ENCODE data around the gene PRR29.
A peak's percentile ranks its signal among the peaks of the same experiment; 100 is the strongest.

Gene PRR29

GRCh38 chr17:63998050-63998720 lies at the start of gene PRR29:
Gene PRR29, plus strand, starts transcription at chr17:63998351. Its CDS starts 14 bp downstream, at chr17:63998365.
- peak in 29 of 51 donors; percentile 7 to 62 (median 36) for DNase-seq

GRCh38 chr17:63948521-63948920 lies 49.6 kb upstream of the PRR29 start:
- no peak for DNase-seq

GRCh38 chr17:63949576-63950250 lies 48.4 kb upstream of the PRR29 start:
- DNase-seq, result no peak

GRCh38 chr17:63950940-63951907 lies 46.9 kb upstream of the PRR29 start:
- DNase-seq, result peak in 1 of 51 donors; percentile 7

GRCh38 chr17:63954402-63955063 lies 43.6 kb upstream of the PRR29 start:
- no peak for DNase-seq

- DNase-seq, result no peak
Observed at GRCh38 chr17:63955232-63955631, 42.9 kb upstream of the PRR29 start.

GRCh38 chr17:63955791-63956190 lies 42.4 kb upstream of the PRR29 start:
- DNase-seq, result no peak

GRCh38 chr17:63956296-63956920 lies 41.7 kb upstream of the PRR29 start:
- no peak for DNase-seq

GRCh38 chr17:63960006-63960405 lies 38.1 kb upstream of the PRR29 start:
- DNase-seq, result no peak

GRCh38 chr17:63960430-63960829 lies 37.7 kb upstream of the PRR29 start:
- DNase-seq, result no peak

GRCh38 chr17:63961355-63962212 lies 36.6 kb upstream of the PRR29 start:
- peak in 2 of 51 donors; percentile 29 to 64 for DNase-seq

- no peak for DNase-seq
Observed at GRCh38 chr17:63962298-63962744, 35.8 kb upstream of the PRR29 start.

- no peak for DNase-seq
Observed at GRCh38 chr17:63963123-63963522, 35.0 kb upstream of the PRR29 start.

- DNase-seq, result no peak
Observed at GRCh38 chr17:63966646-63967264, 31.4 kb upstream of the PRR29 start.

GRCh38 chr17:63967953-63968352 lies 30.2 kb upstream of the PRR29 start:
- no peak for DNase-seq

- no peak for DNase-seq
Observed at GRCh38 chr17:63969278-63969677, 28.9 kb upstream of the PRR29 start.

- DNase-seq, result no peak
Observed at GRCh38 chr17:63972796-63973195, 25.4 kb upstream of the PRR29 start, which contains the start of gene SCN4A. Gene SCN4A, minus strand, starts transcription at chr17:63972918. Its CDS starts 77 bp downstream, at chr17:63972841.

- DNase-seq, result no peak
Observed at GRCh38 chr17:63973247-63973646, 24.9 kb upstream of the PRR29 start.

GRCh38 chr17:63973930-63974593 lies 24.1 kb upstream of the PRR29 start:
- no peak for DNase-seq
